Lower leg skin (tissue), 3 donors: ENCODE results near the gene ITGA3.

Source experiments
- CTCF ChIP-seq, 3 donors: fragments of 450-650 bp; IDR thresholded peaks; one replicate each; pipeline ENCODE4 v1.5.1; 2016; ENCODE audit warnings: antibody characterized with exemption in 3 of 3, mild to moderate bottlenecking in 3 of 3, moderate library complexity in 2 of 3
- POLR2A ChIP-seq, 2 donors: fragments of 450-650 bp; IDR thresholded peaks; one replicate each; pipeline ENCODE4 v1.6.1; 2016 to 2017; ENCODE audit warnings: antibody characterized with exemption in 2 of 2, mild to moderate bottlenecking in 1 of 2, moderate library complexity in 1 of 2

- no peak for TF ChIP-seq POLR2A (IDR thresholded peaks at IDR 0.05)
- TF ChIP-seq CTCF (IDR thresholded peaks at IDR 0.05): no peak
Observed at GRCh38 chr17:50059256-50059655, 3.3 kb downstream of the ITGA3 start.
